GM18861 (cell line): ENCODE results near the gene SEPTIN1.
"Not testable (repeated sequence)": the region's sequence is repeated elsewhere in the genome, so short reads cannot be mapped to it uniquely, and the experiment has no call there.

Source experiments
- ATAC-seq: cut with Tn5 transposase; IDR thresholded peaks from one replicate; pipeline ENCODE4 v1.9.1; 2021; ENCODE audit not compliant: unreplicated experiment

The SEPTIN1 gene

DNA sequence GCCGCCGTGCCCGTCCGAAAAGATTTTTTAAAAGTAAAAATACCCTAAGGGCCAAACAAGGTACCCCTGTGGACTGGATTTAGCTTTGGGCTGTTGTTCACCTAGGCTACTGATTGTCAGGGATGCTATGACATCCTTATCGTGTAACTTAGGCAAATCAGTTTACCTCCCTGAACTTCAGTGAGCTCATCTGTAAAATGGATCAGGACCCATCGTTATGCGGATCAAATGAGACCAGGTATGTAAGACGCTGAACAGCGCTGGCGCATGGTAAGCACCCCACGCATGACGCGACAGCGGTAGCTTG, 24.4 kb upstream of the SEPTIN1 start:
- no peak for ATAC-seq

DNA sequence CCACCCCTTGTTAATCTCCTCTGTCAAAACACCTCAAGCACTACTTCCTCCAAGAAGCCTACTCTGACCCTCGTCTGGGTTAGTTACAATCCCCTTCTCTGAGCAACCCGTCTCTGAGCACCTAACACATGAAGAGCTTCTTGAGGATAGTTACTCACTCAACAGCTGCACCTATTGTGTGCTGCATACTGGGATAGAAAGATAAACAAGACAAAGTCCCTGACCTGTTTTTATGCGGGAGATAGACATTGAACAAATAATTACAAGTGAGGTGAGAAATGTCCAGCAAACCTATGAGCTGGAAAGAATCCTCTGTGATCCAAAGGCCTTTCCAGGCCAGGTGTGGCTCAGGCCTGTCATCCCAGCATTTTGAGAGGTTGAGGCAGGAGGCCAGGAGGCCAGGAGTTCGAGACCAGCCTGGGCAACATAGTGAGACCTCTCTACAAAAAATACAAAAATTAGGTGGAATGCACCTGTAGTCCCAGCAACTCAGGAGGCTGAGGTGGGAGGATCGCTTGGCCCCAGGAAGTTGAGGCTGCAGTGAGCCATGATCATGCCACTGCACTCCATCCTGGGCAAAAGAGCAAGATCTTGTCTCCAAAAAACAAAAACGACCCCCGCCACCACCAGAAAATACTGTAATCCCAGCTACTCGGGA, 19.5 kb upstream of the SEPTIN1 start:
- ATAC-seq, result no peak

DNA sequence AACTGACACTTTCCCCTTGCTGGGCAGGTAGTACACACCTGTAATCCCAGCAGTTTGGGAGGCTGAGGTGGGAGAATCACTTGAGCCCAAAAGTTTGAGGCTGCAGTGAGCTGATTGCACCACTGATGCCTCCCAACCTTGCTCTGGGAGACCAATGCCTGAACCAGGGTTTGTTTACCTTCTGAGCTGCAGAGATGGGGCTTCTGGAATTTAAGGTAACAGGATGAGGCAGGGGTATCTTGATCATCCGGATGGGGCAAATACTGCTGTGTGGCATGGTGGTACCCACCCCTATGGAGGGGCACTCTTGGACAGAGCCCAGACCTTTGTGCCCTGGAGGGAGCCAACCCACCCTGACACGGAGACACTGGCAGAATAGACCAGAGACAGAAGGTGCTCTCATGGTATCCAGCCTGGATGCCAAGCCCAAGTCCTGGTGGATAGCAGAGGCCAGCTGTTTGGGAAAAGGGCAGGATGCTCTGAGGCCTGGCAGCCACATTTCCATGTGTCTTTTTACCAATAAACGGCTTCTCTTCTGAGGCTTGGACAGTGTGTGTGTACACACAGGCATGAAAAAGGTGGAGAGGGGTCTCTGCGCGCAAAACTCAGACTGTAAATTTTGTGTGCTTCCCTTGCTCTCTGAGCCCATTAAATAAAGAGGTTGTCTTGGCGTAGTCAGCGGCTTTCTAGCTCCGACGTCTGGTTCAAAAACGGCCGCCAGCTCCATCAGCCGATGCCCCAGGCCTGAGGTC, 17.2 kb upstream of the SEPTIN1 start:
- no peak for ATAC-seq

DNA sequence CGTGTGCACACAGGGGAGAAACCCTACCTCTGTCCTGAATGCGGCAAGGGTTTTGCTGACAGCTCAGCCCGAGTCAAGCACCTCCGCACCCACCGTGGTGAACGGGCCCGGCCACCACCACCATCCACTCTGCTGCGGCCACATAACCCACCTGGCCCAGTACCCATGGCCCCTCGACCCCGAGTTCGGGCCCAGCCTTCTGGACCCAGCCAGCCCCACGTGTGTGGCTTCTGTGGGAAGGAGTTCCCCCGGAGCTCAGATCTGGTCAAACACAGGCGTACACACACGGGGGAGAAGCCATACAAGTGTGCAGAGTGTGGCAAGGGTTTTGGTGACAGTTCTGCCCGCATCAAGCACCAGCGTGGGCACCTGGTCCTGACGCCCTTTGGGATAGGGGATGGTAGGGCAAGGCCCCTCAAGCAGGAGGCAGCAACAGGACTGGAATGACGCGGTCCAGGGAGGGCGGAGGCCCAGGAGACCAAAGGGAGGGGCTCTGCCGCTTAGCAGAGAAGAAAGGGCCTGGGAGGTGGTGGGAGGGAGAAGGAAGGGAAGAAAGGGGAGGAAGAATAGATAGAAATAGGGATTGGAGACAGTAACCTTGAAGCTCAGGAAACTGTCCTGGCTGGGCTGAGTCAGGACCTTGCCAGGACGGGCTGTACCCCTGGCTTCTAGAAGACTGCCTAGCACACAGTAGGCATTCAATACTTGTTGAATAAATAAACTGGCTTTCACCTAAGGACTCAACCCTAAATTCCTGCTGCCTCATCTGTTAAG, 16.5 kb upstream of the SEPTIN1 start:
- no peak for ATAC-seq

DNA sequence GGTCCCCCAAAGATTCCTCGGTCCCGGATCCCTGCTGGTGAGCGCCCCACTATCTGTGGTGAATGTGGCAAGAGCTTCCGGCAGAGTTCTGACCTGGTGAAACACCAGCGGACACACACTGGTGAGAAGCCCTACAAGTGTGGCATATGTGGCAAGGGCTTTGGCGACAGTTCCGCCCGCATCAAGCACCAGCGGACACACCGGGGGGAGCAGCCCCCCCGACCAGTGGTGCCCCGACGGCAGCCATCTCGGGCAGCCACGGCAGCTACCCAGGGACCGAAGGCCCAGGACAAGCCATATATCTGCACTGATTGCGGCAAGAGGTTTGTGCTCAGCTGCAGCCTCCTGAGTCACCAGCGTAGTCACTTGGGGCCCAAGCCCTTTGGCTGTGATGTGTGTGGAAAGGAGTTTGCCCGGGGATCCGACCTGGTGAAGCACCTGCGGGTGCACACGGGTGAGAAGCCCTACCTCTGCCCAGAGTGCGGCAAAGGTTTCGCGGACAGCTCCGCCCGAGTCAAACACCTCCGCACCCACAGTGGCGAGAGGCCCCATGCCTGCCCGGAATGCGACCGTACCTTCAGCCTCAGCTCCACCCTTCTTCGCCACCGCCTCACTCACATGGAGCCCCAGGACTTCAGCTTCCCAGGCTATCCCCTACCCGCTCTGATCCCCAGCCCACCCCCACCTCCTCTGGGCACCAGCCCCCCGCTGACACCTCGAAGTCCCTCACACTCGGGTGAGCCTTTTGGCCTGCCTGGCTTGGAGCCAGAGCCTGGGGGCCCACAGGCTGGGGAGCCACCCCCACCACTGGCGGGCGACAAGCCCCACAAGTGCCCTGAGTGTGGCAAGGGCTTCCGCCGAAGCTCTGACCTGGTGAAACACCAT, 15.7 kb upstream of the SEPTIN1 start:
- no peak for ATAC-seq

DNA sequence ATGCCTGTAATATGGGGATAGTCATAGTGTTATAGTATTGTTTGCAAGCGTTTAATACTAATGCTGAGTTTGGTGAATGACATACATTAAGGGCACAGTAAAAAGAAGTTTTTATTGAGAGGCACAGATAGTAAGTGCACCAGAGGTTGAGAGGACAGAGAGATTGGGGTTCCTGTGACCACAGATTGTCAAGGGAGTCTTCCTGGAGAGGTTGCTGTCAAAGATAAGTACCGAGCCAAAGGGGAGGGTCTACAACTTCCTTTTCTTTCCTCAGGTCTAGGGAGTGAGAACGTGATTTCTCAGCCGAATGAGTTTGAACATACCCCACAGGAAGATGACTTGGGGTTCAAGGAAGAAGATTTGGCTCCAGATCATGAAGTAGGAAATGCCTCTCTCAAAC, 14.7 kb upstream of the SEPTIN1 start:
- ATAC-seq, result no peak

DNA sequence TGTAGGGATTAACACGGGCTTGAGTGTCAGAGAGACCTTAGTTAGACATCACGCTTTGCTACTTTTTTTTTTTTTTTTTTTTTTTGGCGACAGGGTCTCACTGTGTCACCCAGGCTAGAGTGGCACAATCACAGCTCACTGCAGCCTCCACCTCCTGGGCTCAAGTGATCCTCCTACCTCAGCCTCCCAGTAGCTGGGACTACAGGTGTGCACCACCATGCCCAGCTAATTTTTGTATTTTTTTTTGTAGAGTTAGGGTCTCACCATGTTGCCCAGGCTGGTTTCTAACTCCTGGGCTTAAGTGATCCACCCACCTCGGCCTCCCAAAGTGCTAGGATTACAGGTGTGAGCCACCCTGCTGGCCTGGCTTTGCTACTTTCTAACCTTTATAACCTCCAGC, 14.3 kb upstream of the SEPTIN1 start:
- not testable (repeated sequence) for ATAC-seq

DNA sequence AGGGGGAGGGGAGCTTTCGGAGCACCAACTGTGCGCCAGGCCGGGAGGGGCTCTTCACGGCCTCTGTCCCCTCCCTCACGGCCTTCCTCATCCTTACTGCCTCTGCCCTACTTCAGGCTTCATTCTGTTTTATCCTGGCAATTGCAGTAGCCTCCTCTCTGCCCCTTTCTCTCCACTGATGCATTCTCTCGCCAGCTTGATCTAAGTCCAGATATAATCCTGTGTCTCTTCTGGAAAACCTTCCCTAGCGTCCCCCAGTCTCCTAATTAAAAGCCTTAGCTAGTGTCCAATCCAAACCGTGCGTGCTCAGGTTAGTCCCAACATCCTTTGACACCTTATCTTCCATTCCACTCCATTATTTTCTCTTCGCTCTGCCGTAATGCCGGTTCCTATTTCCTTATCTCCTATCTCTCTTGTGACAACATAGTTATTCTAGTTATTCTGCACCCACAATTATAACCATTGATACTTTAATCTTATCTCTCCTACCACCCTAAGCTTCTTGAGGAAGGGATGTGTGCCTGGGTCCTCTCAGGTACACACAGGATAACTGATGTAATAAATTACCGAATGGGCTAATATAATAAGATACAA, 13.7 kb upstream of the SEPTIN1 start:
- ATAC-seq, result no peak

DNA sequence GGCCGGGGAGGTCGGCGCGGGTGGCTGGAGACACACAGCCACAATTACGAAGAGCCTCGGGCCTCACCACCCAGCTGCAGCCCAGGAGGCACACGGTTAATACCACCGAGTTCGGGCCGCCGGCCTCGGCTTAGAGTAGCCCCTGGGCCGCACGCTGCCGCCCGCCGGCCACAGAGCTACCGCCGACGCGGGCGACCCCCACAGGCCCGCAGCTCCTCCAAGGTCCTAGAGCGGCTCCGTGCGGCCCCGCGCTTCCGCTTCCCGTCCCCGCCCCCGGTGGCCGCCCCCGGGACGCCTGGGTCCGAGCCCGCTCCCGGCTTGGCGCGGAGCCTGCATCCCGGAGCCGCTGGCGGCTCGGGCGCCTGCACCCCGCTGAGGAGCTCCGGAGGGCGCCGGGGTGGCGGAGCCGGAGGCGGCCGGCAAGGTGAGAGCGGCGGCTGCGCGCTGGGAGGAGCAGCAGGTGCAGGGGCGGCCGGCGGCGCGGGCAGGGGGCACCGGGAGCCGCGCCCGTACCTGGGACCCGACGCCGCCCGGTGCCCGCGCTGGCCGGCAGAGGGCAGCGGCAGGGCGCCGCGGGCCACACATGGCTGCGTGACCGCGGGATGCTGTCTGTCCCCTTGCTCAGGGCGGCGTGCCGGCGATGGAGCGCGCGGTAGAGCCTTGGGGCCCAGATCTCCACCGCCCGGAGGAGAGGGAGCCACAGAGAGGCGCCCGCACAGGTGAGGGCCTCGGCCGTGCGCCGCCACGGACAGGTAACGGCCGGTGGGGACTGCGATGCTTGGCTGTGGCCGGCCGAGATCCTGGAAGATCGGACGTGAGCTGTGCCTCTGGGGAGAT, 13.0 kb upstream of the SEPTIN1 start, which contains the start of gene ZNF48:
ZNF48 (plus strand) TSS at position 266 of the 837 bp plus-strand sequence; CDS start at position 641, 375 bp downstream.
- ATAC-seq, result peak; percentile 49

DNA sequence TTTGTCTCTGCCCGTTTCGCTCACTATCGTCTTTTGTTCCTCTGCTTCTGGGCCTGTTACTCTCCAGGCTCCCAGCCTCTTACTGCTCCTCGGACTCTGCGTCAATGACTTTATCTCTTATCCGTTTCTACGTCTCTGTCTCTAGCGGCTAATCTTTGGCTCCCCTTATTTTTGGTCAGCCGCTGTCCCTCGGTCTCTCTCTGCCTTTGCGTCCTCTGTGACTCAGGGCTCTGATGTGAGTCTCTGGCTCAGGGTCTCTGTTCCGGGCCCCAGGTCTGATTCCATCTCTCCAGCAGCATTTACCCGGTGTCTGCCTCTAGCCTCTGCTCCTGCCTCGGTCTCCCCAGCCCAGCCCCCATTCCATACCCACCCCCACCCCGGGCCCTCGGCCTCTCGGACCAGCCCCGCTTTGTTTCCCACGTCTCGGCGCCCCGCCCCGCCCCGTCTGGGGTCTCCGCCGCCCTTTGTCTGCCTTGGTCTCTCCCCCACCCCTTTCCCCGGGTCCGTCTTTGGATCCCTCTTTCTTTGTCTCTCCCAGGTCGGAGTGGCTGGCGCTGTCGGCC, 12.3 kb upstream of the SEPTIN1 start:
- ATAC-seq, result no peak

DNA sequence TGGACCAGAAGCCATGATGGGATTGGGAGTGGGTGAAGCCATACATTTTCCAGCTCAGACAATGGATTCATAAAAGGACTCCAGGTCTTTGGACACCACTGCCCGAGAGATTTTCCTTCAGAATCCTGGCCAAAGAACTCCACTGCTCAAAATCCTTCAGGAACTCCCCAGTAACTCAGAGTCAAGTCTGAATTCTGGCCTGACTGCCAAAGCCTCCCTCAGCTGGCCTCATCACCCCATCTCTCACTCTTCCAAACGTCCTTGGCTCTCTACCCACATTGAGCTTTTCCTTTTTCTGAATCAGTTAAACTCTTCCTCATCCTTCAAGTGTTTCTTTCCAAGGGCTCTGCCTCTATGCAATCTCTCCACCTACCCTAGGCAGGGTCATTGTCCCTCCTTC, 1.2 kb upstream of the SEPTIN1 start:
- no peak for ATAC-seq

DNA sequence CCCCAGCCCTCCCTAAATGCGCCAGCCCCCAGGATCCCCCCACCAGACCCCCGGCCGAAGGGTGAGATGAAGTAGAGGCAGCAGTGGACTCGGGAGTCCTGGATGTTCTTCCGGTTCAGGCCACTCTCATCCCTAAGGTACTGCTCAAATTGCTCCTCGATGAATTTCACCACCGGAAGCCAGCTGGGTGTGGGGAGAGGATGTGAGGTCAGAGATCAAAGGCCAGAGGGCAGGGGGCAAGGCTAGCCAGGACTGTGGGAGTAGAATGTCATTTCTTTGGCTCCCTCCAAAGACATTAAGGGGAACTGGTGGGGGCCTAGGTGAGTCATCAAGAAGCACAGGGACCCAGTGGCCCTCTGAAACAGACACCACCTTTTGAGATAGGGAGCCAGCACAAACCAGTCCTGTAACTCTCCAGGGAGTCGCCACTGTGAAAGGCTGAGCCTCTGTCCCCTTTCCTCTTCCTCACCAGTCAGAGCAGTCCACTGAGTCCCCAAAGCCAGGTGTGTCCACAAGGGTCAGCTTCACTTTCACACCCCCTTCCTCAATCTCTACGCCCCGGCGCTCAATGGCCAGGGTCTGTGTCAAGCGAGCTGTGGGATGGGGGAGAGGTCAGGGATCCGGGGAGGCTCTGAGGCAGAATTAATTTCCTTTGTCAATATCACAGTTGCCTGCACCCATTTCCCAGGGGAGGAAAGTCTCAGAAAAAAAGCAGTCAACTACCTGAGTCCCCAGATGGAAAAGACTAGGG, 895 bp downstream of the SEPTIN1 start:
- no peak for ATAC-seq

DNA sequence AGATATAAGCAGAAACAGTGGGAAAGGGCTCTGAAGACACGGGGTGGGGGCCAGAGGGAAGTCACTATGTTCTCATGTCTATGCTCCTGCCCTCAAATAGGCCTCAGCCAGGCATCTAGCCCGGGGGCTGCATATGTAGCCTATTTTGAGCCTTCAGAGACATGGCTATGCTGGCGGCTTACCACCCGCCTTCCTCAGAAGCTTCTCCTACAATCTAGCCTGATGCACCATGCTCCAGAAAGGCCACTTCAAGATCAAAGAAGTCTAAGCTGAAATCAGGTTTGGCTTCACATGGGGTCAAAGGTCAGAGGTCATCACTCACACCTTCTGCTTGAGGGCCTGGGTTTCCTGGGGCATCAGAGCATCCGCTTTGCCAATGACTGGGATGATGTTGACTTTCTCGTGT, 1.6 kb downstream of the SEPTIN1 start:
- no peak for ATAC-seq

DNA sequence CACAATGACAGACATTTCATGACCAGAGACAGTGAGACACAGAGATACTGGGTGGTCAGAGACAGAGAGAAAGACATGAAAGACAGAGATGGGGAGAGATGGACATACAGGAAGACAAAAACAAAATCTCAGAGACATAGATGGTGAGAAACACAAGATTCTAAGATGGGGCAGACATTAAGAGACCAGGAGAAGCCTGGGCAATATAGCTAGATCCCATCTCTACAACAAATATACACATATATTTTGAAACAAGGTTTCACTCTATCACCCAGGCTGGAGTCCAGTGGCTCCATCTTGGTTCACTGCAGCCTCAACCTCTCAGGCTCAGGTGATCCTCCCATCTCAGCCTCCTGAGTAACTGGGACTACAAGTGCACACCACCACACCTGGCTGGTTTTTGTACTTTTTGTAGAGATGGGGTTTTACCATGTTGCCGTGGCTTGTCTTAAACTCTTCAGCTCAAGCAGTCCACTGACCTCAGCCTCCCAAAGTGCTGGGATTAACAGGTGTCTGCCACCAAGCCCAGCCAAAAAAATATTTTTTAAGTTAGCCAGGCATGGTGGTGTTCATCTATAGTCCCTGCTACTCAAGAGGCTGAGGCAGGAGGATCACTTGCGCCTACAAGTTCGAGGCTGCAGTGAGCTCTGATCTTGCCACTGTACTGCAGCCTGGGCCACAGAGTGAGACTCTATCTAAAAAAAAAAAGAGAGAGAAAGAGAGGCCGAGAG, 2.1 kb downstream of the SEPTIN1 start:
- ATAC-seq, result no peak

DNA sequence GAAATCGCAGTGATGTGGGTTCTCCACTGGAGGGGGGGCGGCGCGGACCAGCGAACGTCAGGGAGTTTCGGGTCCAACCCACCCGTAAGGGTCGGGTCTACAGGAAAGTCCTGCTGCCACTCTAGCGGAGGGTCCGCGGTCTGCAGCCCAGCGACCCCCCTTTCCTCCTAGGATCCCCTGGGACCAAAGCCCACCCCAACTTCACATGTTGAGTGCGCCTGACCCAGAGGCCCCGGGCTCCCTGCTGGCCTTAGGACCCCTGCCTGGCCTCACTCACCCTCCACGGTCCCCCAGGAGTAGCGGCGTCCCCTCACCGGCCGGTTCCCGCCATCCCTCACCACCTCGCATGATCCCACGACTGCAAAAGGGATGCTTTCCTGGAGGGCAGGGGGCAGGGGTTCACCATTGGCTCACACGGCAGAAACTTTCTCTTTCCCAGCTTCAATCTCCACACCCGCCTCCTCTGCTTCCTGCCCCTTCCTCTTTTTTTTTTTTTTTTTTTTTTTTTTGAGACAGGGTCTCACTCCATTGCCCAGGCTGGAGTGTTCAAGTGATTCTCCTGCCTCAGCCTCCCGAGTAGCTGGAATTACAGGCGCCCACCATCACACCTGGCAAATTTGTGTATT, 3.1 kb downstream of the SEPTIN1 start:
- ATAC-seq, result no peak

DNA sequence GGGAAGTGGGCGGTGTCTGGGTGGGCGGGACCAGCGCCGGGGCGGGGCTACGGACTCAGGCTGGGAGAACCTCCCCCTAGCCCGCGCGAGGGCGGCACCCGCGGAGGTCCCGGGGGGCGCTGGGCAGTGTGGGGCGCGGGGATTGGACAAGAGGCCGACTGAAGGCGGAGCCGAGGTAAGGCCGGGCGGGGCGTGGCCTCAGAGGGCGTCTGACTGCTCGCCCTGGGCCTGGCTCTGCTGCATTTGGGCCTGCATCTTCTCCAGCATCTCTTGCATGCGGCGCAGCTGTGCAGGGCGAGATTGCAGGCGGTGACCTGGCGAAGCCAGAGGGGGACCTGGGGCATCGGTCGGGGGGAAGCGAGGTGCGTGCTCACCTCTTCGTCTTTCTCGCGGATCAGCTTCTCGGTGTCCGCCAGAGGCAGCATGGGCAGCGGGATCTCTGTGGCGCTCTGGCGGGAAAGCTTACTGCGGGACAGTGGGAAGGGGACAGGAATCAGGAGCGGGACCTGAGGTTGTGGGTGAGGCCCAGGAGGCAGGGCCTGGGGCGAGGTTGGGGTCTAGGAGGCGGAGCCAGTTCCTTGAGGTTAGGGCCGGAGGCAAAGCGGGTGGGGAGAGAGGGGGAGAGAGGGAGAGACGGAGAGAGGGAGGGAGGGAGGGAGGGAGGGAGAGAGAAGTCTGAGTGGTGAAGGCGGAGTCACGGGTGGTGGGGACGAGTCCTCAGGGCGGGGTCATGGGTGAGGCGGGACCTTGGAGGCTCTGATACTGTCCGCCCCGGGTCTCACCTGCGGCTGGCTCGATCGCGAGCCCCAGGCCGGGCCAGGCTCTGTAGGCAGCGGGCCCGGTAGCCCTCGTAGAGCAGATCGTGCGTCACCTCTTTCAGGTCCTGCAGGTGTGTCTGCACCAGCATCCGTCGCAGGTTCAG, 3.9 kb downstream of the SEPTIN1 start:
- peak; percentile 70 for ATAC-seq
